HG03060 (cell line): ENCODE measurements around the gene TSPYL2.

ENCODE experiments used
- ATAC-seq: cut with Tn5 transposase; IDR thresholded peaks from one replicate; pipeline ENCODE4 v1.9.1; 2021; ENCODE audit warnings: low read depth, moderate number of reproducible peaks; ENCODE audit not compliant: unreplicated experiment

The TSPYL2 gene

DNA sequence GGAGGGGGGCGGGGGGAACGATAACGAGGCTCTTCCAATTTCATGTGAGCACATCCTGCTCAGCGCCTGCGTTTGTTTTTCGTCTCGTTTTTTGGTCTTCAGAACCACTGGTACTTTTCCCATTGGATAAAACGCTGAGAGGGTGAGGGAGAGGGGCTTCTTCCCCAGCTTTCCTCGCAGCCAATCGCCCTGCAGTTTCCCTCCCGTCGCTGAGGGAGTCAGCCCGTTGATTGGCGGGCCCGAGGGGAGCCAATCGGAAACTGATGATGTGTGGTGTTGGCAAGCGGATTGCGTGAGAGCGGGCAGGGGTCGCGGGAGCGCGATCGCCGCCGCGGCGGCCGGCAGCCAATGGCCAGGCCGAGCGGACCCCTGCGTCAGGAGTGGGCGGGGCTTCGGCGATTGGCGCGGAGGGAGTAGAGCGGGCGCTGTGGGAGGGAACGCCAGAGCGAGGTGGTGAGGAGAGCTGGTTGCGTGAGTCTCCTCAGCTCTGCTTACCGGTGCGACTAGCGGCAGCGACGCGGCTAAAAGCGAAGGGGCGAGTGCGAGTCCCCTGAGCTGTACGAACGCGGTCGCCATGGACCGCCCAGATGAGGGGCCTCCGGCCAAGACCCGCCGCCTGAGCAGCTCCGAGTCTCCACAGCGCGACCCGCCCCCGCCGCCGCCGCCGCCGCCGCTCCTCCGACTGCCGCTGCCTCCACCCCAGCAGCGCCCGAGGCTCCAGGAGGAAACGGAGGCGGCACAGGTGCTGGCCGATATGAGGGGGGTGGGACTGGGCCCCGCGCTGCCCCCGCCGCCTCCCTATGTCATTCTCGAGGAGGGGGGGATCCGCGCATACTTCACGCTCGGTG, at the start of gene TSPYL2:
TSS of gene TSPYL2 (plus strand) at position 443 of the 848 bp plus-strand sequence. CDS start at position 575, 132 bp downstream.
- ATAC-seq = peak; percentile 79

DNA sequence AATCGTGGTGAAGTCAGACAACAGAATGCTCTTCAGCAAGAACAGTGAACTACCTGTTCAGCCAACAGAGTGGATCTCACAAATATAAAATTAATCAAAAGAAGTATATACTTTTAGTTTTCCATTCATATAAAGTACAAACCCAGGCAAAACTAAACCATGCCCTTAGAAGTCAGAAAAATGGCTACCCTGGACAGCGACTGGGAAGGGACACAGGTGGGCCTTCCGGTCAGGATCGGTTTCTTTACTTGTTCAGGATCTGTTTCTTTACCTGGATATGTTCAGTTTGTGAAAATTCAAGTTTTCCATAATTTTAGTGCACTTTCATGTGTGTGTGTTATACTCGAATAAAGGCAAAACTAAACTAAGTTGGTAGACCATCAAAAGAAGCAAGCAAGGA, 46.0 kb upstream of the TSPYL2 start:
- no peak for ATAC-seq

DNA sequence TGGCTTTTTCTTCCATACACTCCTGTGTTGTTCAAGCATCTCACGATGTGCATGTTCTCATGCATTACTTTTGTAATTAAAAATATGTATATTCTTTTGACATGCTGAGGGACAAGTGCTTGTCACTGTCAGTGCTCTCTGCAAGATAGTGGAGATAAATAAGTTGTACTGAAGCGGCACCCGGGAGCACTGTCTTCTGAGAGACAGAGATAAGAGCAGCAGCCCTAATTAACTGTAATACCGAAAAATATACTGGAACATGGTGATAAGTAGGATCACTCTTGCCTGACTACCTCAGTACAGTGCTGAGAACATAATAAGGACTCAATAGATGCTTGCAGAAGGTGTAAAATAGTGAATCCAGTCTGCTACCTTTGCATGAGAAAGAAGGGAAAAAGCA, 42.9 kb upstream of the TSPYL2 start:
- ATAC-seq = no peak

GRCh38 chrX:53044995-53045394, 37.2 kb upstream of the TSPYL2 start:
- no peak for ATAC-seq

DNA sequence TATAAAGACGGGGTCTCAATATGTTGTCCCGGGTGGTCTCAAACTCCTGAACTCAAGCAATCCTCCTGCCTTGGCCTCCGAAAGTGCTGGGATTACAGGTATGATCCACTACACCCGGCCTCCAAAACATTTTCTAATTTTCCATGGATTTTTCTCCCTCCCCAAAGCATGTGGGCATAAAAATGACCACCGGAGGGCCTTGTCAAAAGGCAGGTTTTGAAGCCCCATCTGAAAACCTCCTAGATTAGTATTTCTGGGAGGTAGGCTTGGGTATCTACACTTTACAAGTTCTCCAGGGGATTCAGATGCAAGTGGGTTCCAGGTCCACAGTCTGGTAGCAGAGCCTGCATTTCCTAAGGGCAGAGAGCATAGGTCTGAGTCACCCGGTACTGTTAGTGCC, 34.9 kb upstream of the TSPYL2 start:
- no peak for ATAC-seq

GRCh38 chrX:53048169-53049126, 33.7 kb upstream of the TSPYL2 start, which contains the start of gene GPR173:
TSS of gene GPR173 (plus strand) at chrX:53048789. CDS start at chrX:53076622, 27,833 bp downstream.
- ATAC-seq = no peak

DNA sequence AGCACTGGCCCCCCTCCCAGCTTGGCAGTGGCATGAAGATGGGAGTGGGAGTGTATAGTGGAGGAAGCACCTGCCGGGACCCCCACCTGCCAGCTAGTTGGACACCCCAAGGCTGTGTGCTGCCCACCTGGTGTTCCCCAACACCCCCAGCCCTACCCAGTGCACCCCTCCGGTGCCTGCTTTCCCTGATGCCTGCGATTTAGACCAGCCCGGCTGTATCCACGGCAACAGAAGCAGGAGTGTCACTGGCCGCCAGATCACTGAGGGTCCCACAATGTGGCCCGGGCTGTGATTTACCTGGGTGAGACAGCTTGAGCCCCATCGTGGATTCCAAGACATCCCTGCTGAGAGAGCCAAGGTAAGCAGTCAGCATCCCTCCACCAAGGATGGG, 33.0 kb upstream of the TSPYL2 start:
- ATAC-seq = no peak

- ATAC-seq = no peak
These were observed 31.3 kb upstream of the TSPYL2 start for GRCh38 chrX:53050841-53051240.

- no peak for ATAC-seq
These were observed 26.8 kb upstream of the TSPYL2 start for GRCh38 chrX:53055244-53055849.

- no peak for ATAC-seq
These were observed 25.9 kb upstream of the TSPYL2 start for GRCh38 chrX:53056292-53056691.

GRCh38 chrX:53065104-53065503, 17.1 kb upstream of the TSPYL2 start:
- no peak for ATAC-seq

GRCh38 chrX:53071064-53071463, 11.1 kb upstream of the TSPYL2 start:
- no peak for ATAC-seq

- peak; percentile 72 for ATAC-seq
These were observed 10.4 kb upstream of the TSPYL2 start for GRCh38 chrX:53071604-53072417.

GRCh38 chrX:53072418-53073114, 9.6 kb upstream of the TSPYL2 start:
- no peak for ATAC-seq

DNA sequence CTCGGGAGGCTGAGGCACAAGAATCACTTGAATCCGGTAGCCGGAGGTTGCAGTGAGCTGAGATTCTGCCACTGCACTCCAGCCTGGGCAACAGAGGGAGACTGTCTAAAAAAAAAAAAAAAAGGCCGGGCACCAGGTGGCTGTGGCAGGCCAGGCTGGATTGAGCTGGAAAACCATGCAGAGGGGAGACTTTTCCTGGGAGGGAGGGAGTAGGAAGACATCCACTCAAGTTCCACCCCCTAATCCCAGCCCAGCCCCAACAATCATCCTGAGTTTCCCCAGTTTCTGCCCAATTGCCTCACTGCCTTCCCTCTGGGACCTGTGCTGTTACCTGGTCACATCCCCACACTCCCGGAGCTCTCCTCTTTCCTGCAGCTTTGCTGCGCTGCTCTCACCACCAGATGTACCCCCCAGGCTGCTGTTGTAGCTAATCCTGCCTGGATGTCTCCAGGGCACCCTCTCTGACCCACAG, 9.0 kb upstream of the TSPYL2 start:
- ATAC-seq = no peak

DNA sequence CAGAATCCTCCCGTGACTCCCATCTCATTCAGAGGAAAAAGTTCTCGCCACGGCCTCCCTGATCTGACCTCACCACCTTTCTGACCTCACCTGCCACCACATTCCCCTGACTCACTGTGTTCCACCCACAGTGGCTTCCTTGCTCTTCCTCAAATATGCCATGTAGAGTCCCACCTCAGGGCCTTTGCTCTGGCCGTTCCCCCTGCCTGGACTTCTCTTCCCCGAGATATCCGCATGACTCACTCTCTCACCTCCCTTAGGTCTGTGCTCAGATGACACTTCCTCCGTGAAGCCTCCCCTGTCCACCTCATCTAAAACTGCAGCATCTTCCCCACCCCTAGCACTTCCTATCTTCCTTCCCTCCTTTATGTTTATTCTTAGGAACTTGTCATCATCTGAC, 7.2 kb upstream of the TSPYL2 start:
- ATAC-seq = no peak

DNA sequence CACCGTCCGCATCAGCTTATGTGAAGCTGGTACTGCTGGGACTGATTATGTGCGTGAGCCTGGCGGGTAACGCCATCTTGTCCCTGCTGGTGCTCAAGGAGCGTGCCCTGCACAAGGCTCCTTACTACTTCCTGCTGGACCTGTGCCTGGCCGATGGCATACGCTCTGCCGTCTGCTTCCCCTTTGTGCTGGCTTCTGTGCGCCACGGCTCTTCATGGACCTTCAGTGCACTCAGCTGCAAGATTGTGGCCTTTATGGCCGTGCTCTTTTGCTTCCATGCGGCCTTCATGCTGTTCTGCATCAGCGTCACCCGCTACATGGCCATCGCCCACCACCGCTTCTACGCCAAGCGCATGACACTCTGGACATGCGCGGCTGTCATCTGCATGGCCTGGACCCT, 5.5 kb upstream of the TSPYL2 start:
- ATAC-seq = no peak

DNA sequence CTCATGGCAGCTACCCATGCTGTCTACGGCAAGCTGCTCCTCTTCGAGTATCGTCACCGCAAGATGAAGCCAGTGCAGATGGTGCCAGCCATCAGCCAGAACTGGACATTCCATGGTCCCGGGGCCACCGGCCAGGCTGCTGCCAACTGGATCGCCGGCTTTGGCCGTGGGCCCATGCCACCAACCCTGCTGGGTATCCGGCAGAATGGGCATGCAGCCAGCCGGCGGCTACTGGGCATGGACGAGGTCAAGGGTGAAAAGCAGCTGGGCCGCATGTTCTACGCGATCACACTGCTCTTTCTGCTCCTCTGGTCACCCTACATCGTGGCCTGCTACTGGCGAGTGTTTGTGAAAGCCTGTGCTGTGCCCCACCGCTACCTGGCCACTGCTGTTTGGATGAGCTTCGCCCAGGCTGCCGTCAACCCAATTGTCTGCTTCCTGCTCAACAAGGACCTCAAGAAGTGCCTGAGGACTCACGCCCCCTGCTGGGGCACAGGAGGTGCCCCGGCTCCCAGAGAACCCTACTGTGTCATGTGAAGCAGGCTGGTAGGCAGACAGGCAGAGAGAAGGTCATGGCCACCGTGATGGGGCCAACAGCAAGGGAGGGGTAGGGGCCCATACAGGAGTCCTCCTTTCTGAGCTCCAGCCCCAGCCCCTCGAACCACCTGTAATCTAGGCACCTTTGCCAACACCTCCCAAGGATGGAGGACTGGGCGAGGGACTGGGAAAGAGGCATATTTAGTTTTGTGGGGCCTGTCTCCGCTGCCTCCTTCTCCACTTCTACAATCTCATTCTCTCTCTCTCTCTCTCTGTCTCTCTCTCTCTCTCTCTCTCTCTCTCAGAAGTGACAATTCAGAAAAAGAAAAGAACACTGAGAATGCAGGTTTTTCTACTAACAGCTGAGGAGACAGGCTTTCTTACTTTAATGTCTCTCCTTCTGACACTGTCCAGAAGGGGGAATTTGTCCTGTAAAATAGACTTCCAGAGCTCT, 4.7 kb upstream of the TSPYL2 start:
- no peak for ATAC-seq
